Right renal pelvis (tissue), 4 donors: ENCODE data around the gene CYP19A1. TPM values are rescaled to one million over a fixed set of nuclear protein-coding genes. Genes with fewer than 3 reads are reported as not detected.

Experiments used
- DNase-seq, 4 donors: peaks; one replicate each; pipeline ENCODE4 v3.0.0-alpha.2; 2013; ENCODE audit warnings: low read depth in 4 of 4, low spot score in 3 of 4, missing footprints in 1 of 4
- polyA plus RNA-seq, 4 donors: library from polyadenylated mRNA; unstranded; fragments of 120-200 nt; gene quantifications; one replicate each; pipeline ENCODE4 v1.2.1, GENCODE V29; 2013; ENCODE audit not compliant: insufficient read length in 4 of 4

The CYP19A1 gene
- polyA plus RNA-seq, 4 donors: 0.04 to 0.94 TPM; not detected in 2

- no peak for DNase-seq
Measured at GRCh38 chr15:51328926-51329325, 9.5 kb downstream of the CYP19A1 start.

- no peak for DNase-seq
Measured at GRCh38 chr15:51327081-51327480, 11.3 kb downstream of the CYP19A1 start.

DNA sequence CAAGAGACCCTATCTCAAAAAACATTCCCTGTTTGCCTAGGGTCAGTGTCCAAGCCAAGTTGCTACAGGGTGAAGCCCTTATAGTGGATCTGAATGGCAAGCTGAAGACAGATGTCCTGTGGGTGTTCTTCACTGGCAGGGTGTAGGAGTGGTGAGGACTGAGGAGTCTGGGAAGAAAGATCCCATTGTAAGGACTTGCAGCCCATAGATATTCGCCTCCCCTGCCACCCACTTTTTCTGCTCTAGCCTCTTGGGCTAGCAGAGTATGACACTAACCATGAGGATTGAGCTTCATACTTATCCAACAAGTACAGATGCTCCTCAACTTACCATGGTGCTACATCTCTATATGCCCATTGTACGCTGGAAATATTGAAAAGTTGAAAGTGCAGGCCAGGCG is 13.2 kb downstream of the CYP19A1 start:
- no peak for DNase-seq

DNA sequence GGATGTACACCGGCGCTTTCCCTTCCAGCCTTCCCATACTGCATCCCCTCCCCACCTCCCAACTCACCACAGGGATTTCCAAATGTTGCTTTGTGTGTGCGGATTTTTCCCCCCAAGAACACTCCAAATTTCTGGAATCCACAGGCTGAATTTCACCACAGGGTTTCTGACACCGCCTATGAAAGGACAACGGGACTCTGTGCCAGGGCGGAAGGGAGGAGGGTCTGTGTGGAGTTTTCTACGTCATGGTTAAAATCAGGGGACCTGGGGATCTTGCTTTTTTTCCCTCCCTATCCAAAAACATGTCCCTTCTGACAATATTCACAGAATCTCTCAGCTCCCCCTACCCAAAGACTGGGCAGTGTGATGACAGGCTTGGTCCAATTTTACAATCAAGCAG is 14.6 kb downstream of the CYP19A1 start:
- no peak for DNase-seq

DNA sequence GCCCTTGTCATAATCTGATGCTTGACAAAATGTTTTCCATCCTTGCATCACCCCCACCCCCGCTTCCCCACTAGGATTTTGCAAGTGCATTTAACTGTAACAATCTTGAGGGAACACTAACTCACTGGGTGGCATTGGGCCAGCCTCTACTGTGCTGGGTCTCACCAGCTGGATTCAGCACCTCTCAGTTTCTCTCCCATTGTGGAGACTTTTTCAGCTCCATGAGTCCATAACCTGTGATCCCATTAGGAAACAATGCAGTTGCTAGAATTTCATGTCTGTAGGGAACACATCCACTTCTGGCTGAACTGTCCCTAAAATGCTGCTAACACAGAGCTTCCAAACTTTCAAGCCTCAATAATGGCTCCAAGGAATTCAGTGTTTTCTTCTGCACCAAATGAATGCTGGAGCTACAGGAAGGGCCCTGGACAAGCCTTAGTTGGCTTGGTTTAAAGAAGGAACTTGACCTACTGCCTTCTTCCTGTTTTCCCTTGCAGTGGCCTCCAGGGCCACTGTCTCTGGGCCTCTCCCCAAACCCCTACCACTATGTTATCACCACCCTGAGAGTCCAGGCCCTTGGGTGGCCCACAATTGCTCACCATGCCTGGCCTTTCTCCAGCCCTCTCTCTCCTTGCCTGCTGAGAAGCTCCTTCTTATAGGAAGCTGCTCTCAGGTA is 15.6 kb downstream of the CYP19A1 start:
- DNase-seq: no peak

- no peak for DNase-seq
Measured at GRCh38 chr15:51321316-51321715, 17.1 kb downstream of the CYP19A1 start.

DNA sequence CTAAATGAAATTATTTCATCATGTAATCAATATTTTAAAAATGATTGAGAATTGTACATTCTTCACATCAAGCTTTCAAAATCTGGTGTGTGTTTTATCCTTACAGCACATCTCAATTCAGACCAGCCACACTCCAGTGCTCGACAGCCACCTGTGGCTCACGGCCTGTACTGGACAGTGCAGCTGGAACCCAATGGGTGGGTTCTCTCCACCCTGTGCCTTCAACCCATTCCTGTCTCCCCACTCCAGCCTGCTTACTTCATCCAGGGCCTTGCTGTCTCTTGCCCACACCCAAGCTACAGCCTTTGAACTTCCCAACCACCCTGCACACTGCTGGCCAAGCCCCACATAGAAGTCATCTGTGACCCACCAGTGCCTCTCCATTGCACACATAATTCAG is 17.6 kb downstream of the CYP19A1 start:
- DNase-seq: no peak

GRCh38 chr15:51319539-51319938 is 18.9 kb downstream of the CYP19A1 start:
- no peak for DNase-seq

- no peak for DNase-seq
Measured at GRCh38 chr15:51318382-51319150, 19.8 kb downstream of the CYP19A1 start.

- DNase-seq: no peak
Measured at GRCh38 chr15:51316636-51317035, 21.8 kb downstream of the CYP19A1 start.

GRCh38 chr15:51315726-51316125 is 22.7 kb downstream of the CYP19A1 start:
- no peak for DNase-seq

DNA sequence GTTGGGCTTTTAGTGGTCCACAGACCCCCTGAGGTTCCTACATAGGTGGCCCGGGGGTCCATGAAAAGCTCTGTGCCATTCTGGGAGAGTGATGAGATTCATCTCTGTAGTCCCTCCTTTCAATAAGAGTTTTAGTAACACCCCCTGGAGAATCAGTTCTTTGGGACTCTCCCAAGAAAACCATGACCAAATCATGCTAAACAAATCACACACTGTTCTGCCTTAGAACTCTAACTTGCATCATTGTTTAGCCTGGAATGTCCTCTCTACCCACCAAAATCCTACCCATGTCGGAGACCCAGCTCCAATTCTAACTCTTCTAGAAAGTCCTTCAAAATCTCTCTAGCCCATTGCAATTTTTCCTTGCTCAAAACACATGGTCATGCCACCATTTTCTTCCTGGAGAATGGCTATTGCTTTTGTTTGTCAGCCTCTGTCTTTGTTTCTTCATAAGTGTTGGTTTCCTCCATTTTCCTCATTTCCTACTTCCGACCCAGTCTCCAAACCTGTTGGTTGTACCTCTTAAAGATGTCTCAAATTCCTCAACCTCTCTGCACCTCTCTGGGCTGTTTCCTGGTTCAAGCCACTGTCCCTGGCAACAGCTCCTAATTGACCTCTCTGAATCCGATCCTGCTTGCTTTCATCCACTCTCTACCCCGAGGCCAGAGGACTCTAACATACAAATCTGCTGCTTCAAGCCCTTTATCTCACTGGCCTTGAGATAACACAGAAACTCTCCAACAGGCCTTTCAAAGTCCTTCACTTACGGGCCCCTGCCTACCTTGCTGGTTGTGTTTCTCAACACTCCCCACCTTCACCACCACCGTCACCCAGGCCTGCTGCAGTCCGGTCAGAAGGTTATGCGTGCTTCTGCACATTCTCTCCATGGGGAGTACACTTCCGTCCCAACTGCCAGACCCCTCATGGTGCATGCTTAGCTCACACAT is 23.7 kb downstream of the CYP19A1 start:
- DNase-seq: no peak

- DNase-seq: no peak
Measured at GRCh38 chr15:51313644-51314280, 24.6 kb downstream of the CYP19A1 start.

- DNase-seq: no peak
Measured at GRCh38 chr15:51313074-51313393, 25.4 kb downstream of the CYP19A1 start.

- no peak for DNase-seq
Measured at GRCh38 chr15:51312166-51313073, 26.0 kb downstream of the CYP19A1 start.

DNA sequence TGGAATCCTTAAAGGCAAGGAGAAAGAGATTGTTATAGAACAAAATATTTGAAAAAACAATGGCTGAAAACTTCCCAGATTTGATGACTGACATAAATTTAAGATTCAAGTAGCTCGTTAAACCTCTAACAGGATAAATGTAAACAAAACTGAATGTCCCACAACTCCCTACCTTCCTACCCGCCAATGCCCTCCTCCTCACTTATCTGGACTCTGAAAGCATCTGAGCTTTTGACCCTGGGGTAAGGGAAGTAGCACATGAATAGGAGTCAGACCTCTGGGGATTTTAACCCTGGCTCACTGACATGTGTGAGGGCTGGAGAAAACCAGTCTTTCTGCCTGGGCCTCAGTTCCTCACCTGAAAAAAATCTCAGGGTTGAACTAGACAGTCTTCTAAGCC is 26.9 kb downstream of the CYP19A1 start:
- DNase-seq: no peak

DNA sequence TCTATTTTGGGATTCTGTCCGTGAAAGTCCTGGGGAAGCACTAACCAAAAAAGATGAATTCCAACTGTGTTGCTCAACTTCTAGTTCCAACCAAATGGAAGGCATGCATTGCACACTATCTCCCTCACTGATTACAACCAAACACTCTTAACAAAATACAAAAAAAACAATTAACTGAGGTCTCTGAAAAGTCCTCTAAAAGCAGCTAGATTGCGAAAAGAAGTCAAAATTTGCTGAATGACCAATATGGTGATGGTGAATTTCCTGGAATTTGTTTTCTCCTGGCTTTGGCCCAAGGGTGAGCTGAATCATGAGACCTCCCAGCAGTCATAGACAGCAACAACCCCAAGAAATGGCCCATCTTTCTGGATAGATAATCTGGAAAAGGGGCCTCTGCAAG is 28.3 kb downstream of the CYP19A1 start:
- DNase-seq: no peak

GRCh38 chr15:51307811-51308210 is 30.6 kb downstream of the CYP19A1 start:
- no peak for DNase-seq

DNA sequence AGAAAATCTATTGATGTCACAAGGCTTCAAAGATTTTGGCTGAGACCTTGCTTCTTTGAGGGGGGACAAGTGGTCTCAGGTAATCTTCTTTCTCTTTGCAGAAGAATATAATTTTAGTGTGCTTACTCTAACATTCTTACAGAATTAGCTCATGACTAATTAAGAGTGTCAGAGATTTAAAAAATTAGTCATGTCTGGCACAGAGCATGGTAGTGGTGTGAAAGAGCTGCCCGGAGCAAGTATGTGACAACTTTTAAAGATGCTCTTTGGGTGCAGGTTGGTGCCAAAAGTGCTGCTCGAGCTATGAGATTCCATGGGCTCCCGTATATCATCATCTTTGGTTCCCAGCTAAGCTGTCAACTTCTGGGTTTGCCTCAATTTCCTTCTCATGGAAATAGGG is 31.1 kb downstream of the CYP19A1 start:
- no peak for DNase-seq

- DNase-seq: no peak
Measured at GRCh38 chr15:51303462-51303980, 34.9 kb downstream of the CYP19A1 start.
